OCI-LY3 (cell line): Measurements from ENCODE around the gene SETBP1.
A peak's percentile ranks its signal among the peaks of the same experiment; 100 is the strongest.

ENCODE experiments used
- H2AFZ ChIP-seq: fragments of 200-600, 300-600 bp; shearing (Covaris generic); 2 replicates; pipeline ENCODE4 v1.6.0; 2014; ENCODE audit warnings: antibody characterized with exemption, low read depth, low read length
- H3K27ac ChIP-seq: fragments of 200-600, 300-600 bp; sonication (generic); 2 replicates; pipeline ENCODE4 v1.5.1; 2014; ENCODE audit warnings: mild to moderate bottlenecking, low read length, moderate library complexity, mixed read lengths
- H3K27me3 ChIP-seq: fragments of 200-600, 300-600 bp; sonication (generic); 2 replicates; pipeline ENCODE4 v1.6.1; 2014; ENCODE audit warnings: low read depth, low read length, mixed read lengths
- H3K36me3 ChIP-seq: fragments of 200-600, 300-600 bp; sonication (generic); replicated peaks from 2 replicates; pipeline ENCODE3; 2014; ENCODE audit warnings: low read depth, low read length, mixed read lengths
- H3K4me1 ChIP-seq: fragments of 300-600, 200-600 bp; sonication (generic); 2 replicates; pipeline ENCODE4 v1.6.1; 2014; ENCODE audit warnings: low read length, mixed read lengths
- H3K4me2 ChIP-seq: fragments of 200-600, 300-600 bp; sonication (generic); 2 replicates; pipeline ENCODE4 v1.6.1; 2014; ENCODE audit warnings: low read length, mixed read lengths
- H3K4me3 ChIP-seq: fragments of 300-600, 200-600 bp; sonication (generic); 2 replicates; pipeline ENCODE4 v1.5.1; 2014; ENCODE audit warnings: antibody characterized with exemption, mild to moderate bottlenecking, low read length, moderate library complexity
- H3K79me2 ChIP-seq: fragments of 300-600, 200-600 bp; shearing (Covaris generic); 2 replicates; pipeline ENCODE4 v1.6.1; 2014; ENCODE audit warnings: mild to moderate bottlenecking, low read length, mixed read lengths
- H3K9ac ChIP-seq: fragments of 300-600, 200-600 bp; shearing (Covaris generic); 2 replicates; pipeline ENCODE4 v1.6.0; 2014; ENCODE audit warnings: mild to moderate bottlenecking, low read length, moderate library complexity
- H3K9me3 ChIP-seq: fragments of 200-600, 300-600 bp; shearing (Covaris generic); 2 replicates; pipeline ENCODE4 v1.6.1; 2014; ENCODE audit warnings: low read length, mixed read lengths; ENCODE audit not compliant: insufficient read depth
- H4K20me1 ChIP-seq: fragments of 200-600, 300-600 bp; sonication (generic); 2 replicates; pipeline ENCODE4 v1.6.1; 2016; ENCODE audit warnings: low read length, mixed read lengths; ENCODE audit not compliant: insufficient read depth
- CTCF ChIP-seq: fragments of 200-600, 300-600 bp; sonication (generic); IDR thresholded peaks from 2 replicates; pipeline ENCODE4 v1.5.1; 2014; ENCODE audit warnings: antibody characterized with exemption, low read length, low read depth
- EZH2phosphoT487 ChIP-seq: fragments of 200-600 bp; shearing (Covaris generic); IDR thresholded peaks from 2 replicates; pipeline ENCODE4 v1.6.1; 2018; ENCODE audit warnings: antibody characterized with exemption, mixed run types, low read depth

The SETBP1 gene

GRCh38 chr18:44680273-44681075 is at the start of gene SETBP1:
SETBP1 (plus strand) TSS chr18:44680888; CDS start chr18:44701347, 20,459 bp downstream.
- Histone ChIP-seq H3K4me2 (peak within 1 kb of the TSS; percentile 95), H3K9me3 (no peaks in the 10 kb centered on the region), H3K27ac (peak within 1 kb of the TSS; percentile 36), H3K27me3 (peaks cover 3% of the 10 kb centered on the region), H3K36me3 (no peaks in the 10 kb centered on the region), H3K4me1 (peaks cover 31% of the 10 kb centered on the region), H2AFZ (peak within 1 kb of the TSS; percentile 68), H3K9ac (peak within 1 kb of the TSS; percentile 98), H3K79me2 (peaks cover 43% of the 10 kb centered on the region), H4K20me1 (no peaks in the 10 kb centered on the region), H3K4me3 (peak within 1 kb of the TSS; percentile 83)
- no peak for TF ChIP-seq EZH2phosphoT487
- TF ChIP-seq CTCF: peak; percentile 28

- TF ChIP-seq EZH2phosphoT487 (no peak), CTCF (no peak)
Measured at GRCh38 chr18:44632469-44633145, 48.1 kb upstream of the SETBP1 start.

GRCh38 chr18:44635546-44635945 is 45.1 kb upstream of the SETBP1 start:
- Histone ChIP-seq H3K79me2 (no peaks in the 10 kb centered on the region), H3K36me3 (no peaks in the 10 kb centered on the region), H3K4me2 (peak overlapping the region; percentile 51), H3K9ac (no peak overlapping the region), H3K4me1 (peaks cover 29% of the 10 kb centered on the region), H3K27me3 (no peaks in the 10 kb centered on the region), H4K20me1 (no peaks in the 10 kb centered on the region), H3K9me3 (no peaks in the 10 kb centered on the region), H3K27ac (no peak overlapping the region), H3K4me3 (no peak overlapping the region), H2AFZ (no peak overlapping the region)
- TF ChIP-seq CTCF (no peak), EZH2phosphoT487 (no peak)

More at GRCh38 chr18:44632469-44633145, 48.1 kb upstream of the SETBP1 start:
- no peaks in the 10 kb centered on the region for H3K36me3 ChIP-seq
- H3K79me2 ChIP-seq: no peaks in the 10 kb centered on the region
- H3K9ac ChIP-seq: no peak overlapping the region
- H3K4me3 ChIP-seq: no peak overlapping the region
- no peaks in the 10 kb centered on the region for H4K20me1 ChIP-seq
- no peaks in the 10 kb centered on the region for H3K9me3 ChIP-seq
- no peak overlapping the region for H2AFZ ChIP-seq
- no peak overlapping the region for H3K4me2 ChIP-seq
- H3K27ac ChIP-seq: no peak overlapping the region
- no peaks in the 10 kb centered on the region for H3K27me3 ChIP-seq
- peaks cover 38% of the 10 kb centered on the region for H3K4me1 ChIP-seq

- no peak overlapping the region for H3K9ac ChIP-seq
- peak overlapping the region; percentile 4; the same call in 1 of the 2 replicates for H3K4me3 ChIP-seq
- no peaks in the 10 kb centered on the region for H3K79me2 ChIP-seq
- H4K20me1 ChIP-seq: no peaks in the 10 kb centered on the region
- no peaks in the 10 kb centered on the region for H3K9me3 ChIP-seq
- H3K27ac ChIP-seq: peak overlapping the region; percentile 25; the same call in 1 of the 2 replicates
- peak overlapping the region; percentile 51 for H3K4me2 ChIP-seq
- no peaks in the 10 kb centered on the region for H3K27me3 ChIP-seq
- H3K36me3 ChIP-seq: no peaks in the 10 kb centered on the region
- TF ChIP-seq EZH2phosphoT487 (no peak), CTCF (no peak)
- peaks cover 27% of the 10 kb centered on the region for H3K4me1 ChIP-seq
- no peak overlapping the region for H2AFZ ChIP-seq
Measured at GRCh38 chr18:44636241-44636640, 44.4 kb upstream of the SETBP1 start.
